DND-41 (cell line): ENCODE data around the gene USP28.
A peak's percentile ranks its signal among the peaks of the same experiment; 100 is the strongest.

Experiments used
- ATAC-seq: fragments of 200-7000 bp; cut with Tn5 transposase; 3 replicates; pipeline ENCODE4 v1.9.1; 2021; ENCODE audit warnings: low read depth; ENCODE audit not compliant: insufficient read depth
- DNase-seq: peaks from one replicate; pipeline ENCODE4 v3.0.0-alpha.2; 2020
- H2AFZ ChIP-seq: 2 replicates; pipeline ENCODE4 v1.6.0; 2012; ENCODE audit warnings: low read depth, low read length
- H3K27ac ChIP-seq: 2 replicates; pipeline ENCODE4 v1.5.1; 2012; ENCODE audit warnings: low read length, inconsistent platforms
- H3K27me3 ChIP-seq: fragments of 200-600 bp; sonication (generic); 2 replicates; pipeline ENCODE4 v1.6.0; 2012; ENCODE audit warnings: low read length, mild to moderate bottlenecking, inconsistent platforms; ENCODE audit not compliant: insufficient read depth, poor library complexity
- H3K36me3 ChIP-seq: 2 replicates; pipeline ENCODE4 v1.5.1; 2012; ENCODE audit warnings: low read length, inconsistent platforms; ENCODE audit not compliant: insufficient read depth
- H3K4me1 ChIP-seq: 2 replicates; pipeline ENCODE4 v1.5.1; 2012; ENCODE audit warnings: mild to moderate bottlenecking, low read length; ENCODE audit not compliant: insufficient read depth
- H3K4me2 ChIP-seq: 2 replicates; pipeline ENCODE4 v1.6.0; 2012; ENCODE audit warnings: mild to moderate bottlenecking, moderate library complexity, low read length, inconsistent platforms; ENCODE audit not compliant: insufficient read depth
- H3K4me3 ChIP-seq, 2 experiments: fragments of 200-600 bp in 1 of 2; shearing (Covaris generic) in 1 of 2; 2 replicates each; pipeline ENCODE4 v1.5.1; 2012 to 2016; ENCODE audit warnings: inconsistent platforms in 2 of 2, low read length in 2 of 2, mild to moderate bottlenecking in 2 of 2, low read depth in 1 of 2, moderate library complexity in 1 of 2
- H3K79me2 ChIP-seq: 2 replicates; pipeline ENCODE4 v1.6.0; 2012; ENCODE audit warnings: low read length, inconsistent platforms; ENCODE audit not compliant: insufficient read depth
- H3K9ac ChIP-seq: 2 replicates; pipeline ENCODE4 v1.6.0; 2012; ENCODE audit warnings: low read depth, mild to moderate bottlenecking, inconsistent platforms, low read length, moderate library complexity
- H3K9me3 ChIP-seq: 2 replicates; pipeline ENCODE4 v1.5.1; 2012; ENCODE audit warnings: low read length, moderate library complexity, mild to moderate bottlenecking, inconsistent platforms; ENCODE audit not compliant: insufficient read depth, severe bottlenecking
- H4K20me1 ChIP-seq: 2 replicates; pipeline ENCODE4 v1.6.0; 2012; ENCODE audit warnings: low read length; ENCODE audit not compliant: insufficient read depth
- CTCF ChIP-seq: IDR thresholded peaks from 2 replicates; pipeline ENCODE4 v1.5.1; 2012; ENCODE audit warnings: borderline replicate concordance, low read length, moderate library complexity, mild to moderate bottlenecking; ENCODE audit not compliant: poor library complexity, severe bottlenecking; ENCODE audit errors: extremely low read depth
- EZH2 ChIP-seq: IDR thresholded peaks from 3 replicates; pipeline ENCODE4 v1.6.1; 2012; ENCODE audit warnings: borderline replicate concordance, low read depth, mild to moderate bottlenecking, moderate library complexity, low read length, inconsistent platforms; ENCODE audit not compliant: severe bottlenecking

Gene USP28

DNA sequence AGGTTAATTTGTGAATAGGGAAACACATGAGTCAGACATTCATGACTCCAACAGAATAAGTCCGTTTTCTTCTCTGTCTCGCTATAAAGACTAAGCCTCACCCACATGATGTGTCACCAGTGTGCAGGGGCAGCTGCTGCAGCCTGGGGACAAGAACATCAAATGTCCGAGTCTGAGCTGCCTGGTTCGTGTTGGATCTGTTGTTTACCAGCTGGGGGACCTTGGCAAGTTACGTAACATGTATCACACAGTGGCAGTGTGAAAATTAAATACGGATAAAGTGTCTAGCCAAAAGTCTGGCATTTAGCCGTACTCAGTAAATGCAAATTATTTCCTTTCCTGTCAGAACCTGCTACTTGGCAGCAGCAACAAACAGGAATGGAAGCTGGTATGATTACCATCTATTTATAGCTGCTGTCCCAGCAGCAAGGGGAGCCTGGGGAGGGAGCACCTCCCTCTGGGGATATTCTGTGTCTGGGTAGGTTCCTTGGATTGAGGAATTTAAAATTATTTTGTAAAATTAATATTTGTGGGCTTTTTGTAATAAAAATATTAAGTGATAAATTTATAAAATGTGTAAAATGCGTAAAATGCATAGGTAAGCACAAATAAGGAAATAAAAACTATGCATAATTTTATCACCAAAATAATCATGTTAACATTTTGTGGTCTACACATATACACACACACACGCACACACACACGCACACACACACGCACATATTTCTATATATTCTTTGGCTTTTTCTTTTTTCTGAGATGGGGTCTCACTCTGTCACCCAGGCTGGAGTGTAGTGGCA lies 97.1 kb downstream of the USP28 start:
- H3K4me3 ChIP-seq: no peak overlapping the region
- no peak overlapping the region for H3K27ac ChIP-seq
- ATAC-seq (no peak), DNase-seq (no peak)
- no peaks in the 10 kb centered on the region for H3K9me3 ChIP-seq
- H3K4me1 ChIP-seq: peaks cover 6% of the 10 kb centered on the region
- peaks cover 3% of the 10 kb centered on the region for H3K79me2 ChIP-seq
- H3K36me3 ChIP-seq: no peaks in the 10 kb centered on the region
- H3K9ac ChIP-seq: no peak overlapping the region
- no peak for TF ChIP-seq CTCF
- TF ChIP-seq EZH2: no peak
- no peak overlapping the region for H2AFZ ChIP-seq
- no peak overlapping the region for H3K4me2 ChIP-seq
- peaks cover 19% of the 10 kb centered on the region for H3K27me3 ChIP-seq
- H4K20me1 ChIP-seq: no peaks in the 10 kb centered on the region; the same call in 1 of the 2 replicates

DNA sequence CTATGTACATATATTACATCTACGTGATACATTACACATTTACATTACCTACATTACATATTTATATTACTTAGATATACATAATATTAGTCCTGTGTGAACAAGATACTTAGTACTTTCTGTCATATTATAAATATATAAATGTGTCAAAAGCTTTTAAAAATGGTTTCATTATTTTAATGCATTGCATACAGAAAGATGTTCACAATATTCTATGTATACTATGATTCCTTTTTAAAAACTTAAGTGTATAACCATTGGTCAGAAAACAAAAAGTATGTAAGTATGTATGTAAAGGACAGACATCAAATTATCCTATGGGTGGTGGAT lies 101.2 kb downstream of the USP28 start:
- TF ChIP-seq EZH2 (no peak), CTCF (no peak)
- DNase-seq (no peak), ATAC-seq (no peak)
- Histone ChIP-seq H3K4me3 (peak overlapping the region; percentile 96 to 98; a peak in 2 of 4 replicates), H4K20me1 (no peaks in the 10 kb centered on the region; the same call in 1 of the 2 replicates), H3K9ac (peak overlapping the region; percentile 95), H3K27ac (peak overlapping the region; percentile 98), H3K27me3 (peaks cover 4% of the 10 kb centered on the region), H3K9me3 (no peaks in the 10 kb centered on the region), H3K36me3 (peaks cover 9% of the 10 kb centered on the region; the same call in 1 of the 2 replicates), H2AFZ (peak overlapping the region; percentile 100), H3K4me1 (peaks cover 17% of the 10 kb centered on the region), H3K4me2 (peak overlapping the region; percentile 67), H3K79me2 (peaks cover 29% of the 10 kb centered on the region)

DNA sequence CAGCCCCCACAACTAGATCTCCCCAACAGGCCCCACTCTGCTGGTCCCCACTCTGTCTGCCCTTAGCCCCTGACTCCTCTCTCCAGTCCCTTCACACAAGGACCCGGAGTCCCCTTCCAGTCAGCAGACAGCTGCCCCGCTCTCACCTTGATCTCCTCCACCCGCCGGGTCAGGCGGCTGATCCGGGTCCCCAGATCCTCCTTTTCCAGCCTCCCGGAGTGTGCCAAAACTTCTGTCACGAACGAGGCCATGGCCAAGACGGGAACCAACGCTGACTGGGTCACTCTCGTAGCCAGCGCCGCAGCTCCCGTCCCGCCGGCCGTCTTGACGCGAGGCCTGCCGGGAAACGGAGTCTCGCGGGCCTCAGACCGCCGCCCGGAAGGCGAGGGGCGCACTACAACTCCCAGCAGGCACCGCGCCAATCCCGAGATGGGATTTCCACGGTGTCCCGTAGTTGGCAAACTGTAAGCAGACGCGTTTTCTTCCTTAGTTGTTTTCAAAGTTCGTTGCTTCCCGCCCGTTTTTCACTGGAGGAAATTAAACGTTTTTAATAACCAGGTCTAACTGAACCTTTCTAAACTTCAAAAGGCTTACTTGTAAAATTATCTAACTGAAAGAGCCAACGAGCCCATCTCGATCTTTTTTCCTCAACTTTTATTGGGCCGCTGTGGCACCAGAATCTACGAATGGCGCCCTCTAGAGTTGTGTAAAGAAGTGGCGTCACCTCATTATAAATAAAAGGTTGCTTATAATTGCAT lies 101.8 kb downstream of the USP28 start, which contains the start of gene ZW10:
TSS of gene ZW10 (minus strand) at position 277 of the 758 bp plus-strand sequence. CDS start at position 251, 26 bp downstream.
- Histone ChIP-seq H3K9me3 (no peaks in the 10 kb centered on the region), H3K27ac (peak within 1 kb of the TSS; percentile 98), H3K36me3 (peaks cover 9% of the 10 kb centered on the region; the same call in 1 of the 2 replicates), H3K4me1 (peaks cover 17% of the 10 kb centered on the region), H3K27me3 (peaks cover 4% of the 10 kb centered on the region), H4K20me1 (no peaks in the 10 kb centered on the region; the same call in 1 of the 2 replicates), H3K4me3 (peak within 1 kb of the TSS; percentile 96 to 98), H3K9ac (peak within 1 kb of the TSS; percentile 95), H2AFZ (peak within 1 kb of the TSS; percentile 100), H3K4me2 (peak within 1 kb of the TSS; percentile 67), H3K79me2 (peaks cover 29% of the 10 kb centered on the region)
- ATAC-seq (peak; percentile 98), DNase-seq (peak; percentile 93)
- no peak for TF ChIP-seq EZH2
- peak; percentile 83 for TF ChIP-seq CTCF
